Myocyte (in vitro differentiated cells): Measurements from ENCODE around the gene PROSER3. TPM values are rescaled to one million over a fixed set of nuclear protein-coding genes. Genes with fewer than 3 reads are reported as not detected.
A peak's percentile ranks its signal among the peaks of the same experiment; 100 is the strongest.
"Not testable (repeated sequence)": the region's sequence is repeated elsewhere in the genome, so short reads cannot be mapped to it uniquely, and the experiment has no call there.

ENCODE experiments used
- DNase-seq: peaks from one replicate; pipeline ENCODE4 v3.0.0-alpha.2; 2012; ENCODE audit warnings: low read depth
- total RNA-seq: library from RNA; depleted of rRNA; stranded (reverse); fragments of >200 nt; gene quantifications from 2 replicates; pipeline ENCODE4 v1.2.3, GENCODE V29; 2014

PROSER3 gene
- total RNA-seq, 1 donor from 2014 or later: 3.2 TPM

DNA sequence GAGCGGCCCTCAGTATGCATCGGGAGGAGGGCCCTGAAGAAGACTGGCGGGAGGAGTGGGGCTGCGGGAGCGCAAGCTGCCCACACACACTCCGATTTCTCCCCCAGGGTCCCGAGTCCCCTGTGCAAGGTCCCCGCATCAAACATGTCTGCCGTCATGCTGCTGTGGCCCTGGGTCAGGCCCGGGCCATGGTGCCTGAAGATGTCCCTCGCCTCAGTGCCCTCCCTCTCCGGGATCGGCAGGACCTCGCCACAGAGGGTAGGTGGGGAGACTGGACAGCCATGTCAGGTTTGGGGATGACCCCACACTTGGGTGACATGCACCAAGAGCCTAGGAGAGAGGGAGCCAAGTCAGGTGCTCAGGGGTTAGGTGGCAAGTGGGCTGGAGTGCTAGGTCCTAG is 35.5 kb upstream of the PROSER3 start:
- DNase-seq: no peak

DNA sequence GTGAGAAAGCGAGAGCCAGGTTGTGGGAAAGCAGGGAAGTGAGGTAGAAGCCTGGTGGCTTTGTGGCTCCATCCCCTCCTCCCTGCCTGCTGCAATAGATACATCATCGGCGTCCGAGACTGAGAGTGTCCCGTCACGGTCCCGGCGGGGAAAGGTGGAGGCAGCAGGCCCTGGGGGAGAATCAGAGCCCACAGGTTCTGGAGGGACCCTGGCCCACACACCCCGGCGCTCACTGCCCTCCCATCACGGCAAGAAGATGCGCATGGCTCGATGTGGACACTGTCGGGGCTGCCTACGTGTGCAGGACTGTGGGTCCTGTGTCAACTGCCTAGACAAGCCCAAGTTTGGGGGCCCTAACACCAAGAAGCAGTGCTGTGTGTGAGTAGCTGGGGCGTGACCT is 35.1 kb upstream of the PROSER3 start:
- no peak for DNase-seq

DNA sequence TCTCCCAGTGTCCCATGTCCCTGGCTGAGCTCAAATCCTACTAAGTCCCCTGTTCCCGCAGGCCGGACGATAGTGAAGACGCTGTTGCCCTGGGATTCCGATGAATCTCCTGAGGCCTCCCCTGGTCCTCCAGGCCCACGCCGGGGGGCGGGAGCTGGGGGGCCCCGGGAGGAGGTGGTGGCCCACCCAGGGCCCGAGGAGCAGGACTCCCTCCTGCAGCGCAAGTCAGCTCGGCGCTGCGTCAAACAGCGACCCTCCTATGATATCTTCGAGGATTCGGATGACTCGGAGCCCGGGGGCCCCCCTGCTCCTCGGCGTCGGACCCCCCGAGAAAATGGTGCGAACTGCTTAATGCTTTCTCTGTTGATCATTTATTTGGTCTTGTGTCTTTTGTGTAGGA is 34.3 kb upstream of the PROSER3 start:
- no peak for DNase-seq

DNA sequence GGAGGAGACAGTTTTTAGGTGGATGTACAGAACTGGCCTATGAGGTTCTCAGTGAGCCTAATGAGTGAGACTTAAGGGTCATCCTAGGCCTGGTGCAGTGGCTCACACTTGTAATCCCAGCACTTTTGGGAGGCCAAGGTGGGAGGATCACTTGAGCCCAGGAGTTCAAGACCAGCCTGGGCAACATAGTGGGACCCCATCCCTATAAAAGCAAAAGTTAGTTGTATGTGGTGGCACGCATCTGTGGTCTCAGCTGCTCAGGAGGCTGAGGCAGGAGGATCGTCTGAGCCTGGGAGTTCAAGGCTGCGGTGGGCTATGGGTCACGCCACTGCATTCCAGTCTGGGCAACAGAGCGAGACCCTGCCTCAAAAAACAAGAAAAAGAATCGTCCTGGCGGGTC is 33.8 kb upstream of the PROSER3 start:
- not testable (repeated sequence) for DNase-seq

DNA sequence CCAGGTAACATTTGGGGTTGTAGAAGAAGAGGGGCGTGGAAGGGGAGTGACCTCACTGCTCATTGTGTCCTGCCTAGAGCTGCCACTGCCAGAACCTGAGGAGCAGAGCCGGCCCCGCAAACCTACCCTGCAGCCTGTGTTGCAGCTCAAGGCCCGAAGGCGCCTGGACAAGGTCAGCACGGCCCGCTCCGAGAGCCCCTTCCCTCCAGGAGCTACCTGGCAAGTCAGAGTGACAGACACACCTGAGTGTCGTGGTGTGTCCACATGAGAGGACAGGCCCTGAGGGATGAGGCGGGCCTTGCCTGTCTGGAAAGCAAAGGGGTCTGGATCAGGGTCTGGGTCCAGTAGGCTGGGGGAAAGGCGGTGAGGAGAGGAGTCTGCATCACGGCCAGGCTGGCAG is 33.4 kb upstream of the PROSER3 start:
- DNase-seq: no peak

DNA sequence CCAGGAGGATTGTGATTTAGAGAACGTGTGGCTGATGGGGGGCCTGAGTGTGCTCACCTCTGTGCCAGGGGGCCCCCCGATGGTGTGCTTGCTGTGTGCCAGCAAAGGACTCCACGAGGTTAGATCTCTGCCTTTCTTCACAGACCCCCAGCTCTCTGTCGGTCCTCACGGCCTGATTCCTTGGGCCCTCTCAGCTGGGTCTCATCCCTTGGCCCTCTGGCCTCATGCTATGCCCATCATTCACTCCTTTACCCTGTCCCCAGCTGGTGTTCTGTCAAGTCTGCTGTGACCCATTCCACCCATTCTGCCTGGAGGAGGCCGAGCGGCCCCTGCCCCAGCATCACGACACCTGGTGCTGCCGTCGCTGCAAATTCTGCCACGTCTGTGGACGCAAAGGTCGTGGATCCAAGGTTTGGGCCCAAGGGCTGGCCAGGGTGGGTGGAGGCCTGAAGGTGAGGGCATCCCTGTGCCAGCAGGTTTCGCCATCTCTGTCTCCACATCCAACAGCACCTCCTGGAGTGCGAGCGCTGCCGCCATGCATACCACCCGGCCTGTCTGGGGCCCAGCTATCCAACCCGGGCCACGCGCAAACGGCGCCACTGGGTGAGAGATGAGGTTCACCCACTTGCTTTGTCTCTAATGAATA is 32.6 kb upstream of the PROSER3 start:
- no peak for DNase-seq

DNA sequence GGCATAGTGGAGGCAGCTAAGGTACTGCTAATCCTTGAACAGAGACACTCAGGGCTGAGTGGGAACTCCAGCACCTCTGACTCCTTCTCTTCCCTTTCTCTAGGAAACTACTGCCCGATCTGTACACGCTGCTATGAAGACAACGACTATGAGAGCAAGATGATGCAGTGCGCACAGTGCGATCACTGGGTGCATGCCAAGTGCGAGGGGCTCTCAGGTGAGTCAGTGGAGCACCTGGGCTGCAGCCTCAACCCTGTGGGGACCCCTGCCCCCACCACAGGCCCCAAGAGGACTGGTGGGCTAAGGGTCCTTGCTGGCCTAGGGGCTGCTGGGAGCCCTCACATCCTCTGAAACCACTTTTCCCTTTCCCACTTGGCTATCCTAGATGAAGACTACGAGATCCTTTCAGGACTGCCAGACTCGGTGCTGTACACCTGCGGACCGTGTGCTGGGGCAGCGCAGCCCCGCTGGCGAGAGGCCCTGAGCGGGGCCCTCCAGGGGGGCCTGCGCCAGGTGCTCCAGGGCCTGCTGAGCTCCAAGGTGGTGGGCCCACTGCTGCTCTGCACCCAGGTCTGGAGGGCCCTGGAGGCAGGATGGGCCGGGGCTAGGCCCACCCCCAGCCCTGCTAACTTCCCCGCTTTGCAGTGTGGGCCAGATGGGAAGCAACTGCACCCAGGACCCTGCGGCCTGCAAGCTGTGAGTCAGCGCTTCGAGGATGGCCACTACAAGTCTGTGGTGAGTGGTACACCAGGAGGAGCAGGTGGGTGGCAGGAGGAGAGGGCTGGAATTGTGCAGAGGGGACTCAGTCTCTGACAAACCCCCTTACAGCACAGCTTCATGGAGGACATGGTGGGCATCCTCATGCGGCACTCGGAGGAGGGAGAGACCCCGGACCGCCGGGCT is 30.7 kb upstream of the PROSER3 start:
- DNase-seq: peak; percentile 62

DNA sequence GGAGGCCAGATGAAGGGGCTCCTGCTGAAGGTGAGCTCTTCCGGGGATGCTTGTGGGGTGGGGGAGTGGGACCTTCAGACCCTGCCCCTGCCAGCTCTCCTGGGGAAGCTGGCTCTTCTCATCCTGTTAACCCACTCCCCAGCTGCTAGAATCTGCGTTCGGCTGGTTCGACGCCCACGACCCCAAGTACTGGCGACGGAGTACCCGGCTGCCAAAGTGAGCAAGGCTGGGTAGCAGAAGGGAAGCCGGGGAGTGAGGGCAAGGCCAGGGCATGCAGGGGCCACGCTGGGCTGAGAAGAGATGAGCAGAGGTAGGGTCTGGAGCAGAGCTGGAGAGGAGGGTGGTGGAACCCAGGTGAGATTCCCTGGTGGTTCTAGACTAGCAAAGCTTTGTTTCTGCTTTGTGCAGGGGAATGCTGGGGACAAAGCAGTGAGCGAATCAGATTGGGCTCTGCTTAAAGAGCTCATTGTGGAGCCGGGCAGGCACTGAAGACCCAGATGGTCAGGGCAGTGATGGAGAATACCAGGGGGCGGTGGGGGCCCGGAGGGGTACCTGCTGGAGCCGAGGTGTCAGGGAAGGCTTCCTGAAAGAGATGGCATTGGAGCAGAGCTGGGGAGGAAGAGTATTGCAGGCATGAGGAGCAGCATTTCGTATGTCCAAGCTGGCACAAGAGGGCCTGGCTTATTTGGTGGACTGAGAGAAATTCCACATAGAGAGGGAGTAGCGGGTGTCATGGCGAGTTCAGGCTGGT is 29.8 kb upstream of the PROSER3 start:
- no peak for DNase-seq

DNA sequence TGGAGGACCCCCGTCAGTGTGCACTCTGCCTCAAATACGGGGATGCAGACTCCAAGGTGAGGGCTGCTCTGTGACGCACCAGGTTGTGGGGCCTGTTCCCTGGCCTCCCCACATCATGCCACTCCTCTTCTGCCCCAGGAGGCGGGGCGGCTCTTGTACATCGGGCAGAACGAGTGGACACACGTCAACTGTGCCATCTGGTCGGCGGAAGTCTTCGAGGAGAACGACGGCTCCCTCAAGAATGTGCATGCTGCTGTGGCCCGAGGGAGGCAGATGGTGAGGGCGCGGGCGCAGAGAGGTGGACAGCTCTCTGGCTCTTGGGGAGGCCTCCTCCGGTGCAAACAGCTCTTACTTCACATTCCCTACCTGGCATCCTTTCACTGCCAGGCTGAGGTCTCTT is 29.0 kb upstream of the PROSER3 start:
- DNase-seq: no peak

DNA sequence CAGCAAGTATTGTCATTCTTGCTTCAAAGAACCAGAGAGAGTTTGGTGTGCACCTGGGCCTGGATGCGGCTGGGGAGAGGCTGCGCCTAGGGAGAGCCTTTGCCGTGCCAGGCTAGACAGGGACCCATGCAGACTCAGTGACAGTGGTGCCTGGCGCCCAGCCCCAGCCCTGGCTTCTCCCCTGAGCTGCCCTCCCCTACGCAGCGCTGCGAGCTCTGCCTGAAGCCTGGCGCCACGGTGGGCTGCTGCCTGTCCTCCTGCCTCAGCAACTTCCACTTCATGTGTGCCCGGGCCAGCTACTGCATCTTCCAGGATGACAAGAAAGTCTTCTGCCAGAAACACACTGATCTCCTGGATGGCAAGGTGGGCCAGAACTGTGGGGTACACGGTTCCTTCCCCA is 28.2 kb upstream of the PROSER3 start:
- no peak for DNase-seq

DNA sequence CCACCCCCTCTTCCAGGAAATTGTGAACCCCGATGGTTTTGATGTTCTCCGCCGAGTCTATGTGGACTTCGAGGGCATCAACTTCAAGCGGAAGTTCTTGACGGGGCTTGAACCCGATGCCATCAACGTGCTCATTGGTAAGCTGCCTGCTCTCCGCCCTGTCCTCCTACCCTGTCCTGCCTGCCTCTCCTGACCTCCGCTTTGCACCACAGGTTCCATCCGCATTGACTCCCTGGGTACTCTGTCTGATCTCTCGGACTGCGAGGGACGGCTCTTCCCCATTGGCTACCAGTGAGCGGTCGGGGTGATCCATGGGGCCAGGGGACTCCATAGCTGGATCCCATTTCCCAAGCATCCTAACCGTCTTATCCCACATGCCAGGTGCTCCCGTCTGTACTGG is 27.6 kb upstream of the PROSER3 start:
- no peak for DNase-seq

DNA sequence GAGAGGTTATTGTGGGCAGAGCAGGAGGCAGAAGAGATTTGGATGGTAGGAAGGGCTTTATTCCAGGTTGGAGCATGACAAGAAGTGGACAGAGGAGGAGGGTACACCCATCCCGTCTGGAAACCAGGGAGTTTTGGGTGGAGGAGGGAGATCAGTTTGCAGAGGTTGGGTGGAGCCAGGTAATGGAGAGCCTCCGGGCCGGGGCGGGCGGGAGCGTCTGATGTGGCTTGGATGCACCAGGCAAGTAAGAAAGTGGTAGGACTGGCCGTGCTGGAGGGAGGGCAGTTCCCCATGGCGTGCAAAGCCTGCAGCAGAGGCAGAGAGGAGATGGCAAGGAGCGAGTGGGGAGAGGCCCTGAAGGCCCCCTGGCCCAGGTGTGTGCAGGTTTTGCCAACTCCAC is 26.6 kb upstream of the PROSER3 start:
- DNase-seq: no peak

DNA sequence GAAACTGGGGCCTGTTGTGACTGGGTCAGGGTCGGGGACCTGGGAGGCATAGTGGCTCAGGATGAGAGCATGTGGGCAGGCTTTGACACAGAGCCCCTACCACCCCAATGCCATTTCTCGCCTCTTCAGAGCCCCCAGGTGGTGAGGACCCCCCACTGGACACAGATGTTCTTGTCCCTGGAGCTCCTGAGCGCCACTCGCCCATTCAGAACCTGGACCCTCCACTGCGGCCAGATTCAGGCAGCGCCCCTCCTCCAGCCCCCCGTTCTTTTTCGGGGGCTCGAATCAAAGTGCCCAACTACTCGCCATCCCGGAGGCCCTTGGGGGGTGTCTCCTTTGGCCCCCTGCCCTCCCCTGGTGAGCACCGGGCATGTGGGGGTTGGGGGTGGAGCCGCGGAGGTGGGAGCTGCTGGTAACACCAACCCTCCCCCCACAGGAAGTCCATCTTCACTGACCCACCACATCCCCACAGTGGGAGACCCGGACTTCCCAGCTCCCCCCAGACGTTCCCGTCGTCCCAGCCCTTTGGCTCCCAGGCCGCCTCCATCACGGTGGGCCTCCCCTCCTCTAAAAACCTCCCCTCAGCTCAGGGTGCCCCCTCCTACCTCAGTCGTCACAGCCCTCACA is 26.1 kb upstream of the PROSER3 start:
- DNase-seq: no peak

DNA sequence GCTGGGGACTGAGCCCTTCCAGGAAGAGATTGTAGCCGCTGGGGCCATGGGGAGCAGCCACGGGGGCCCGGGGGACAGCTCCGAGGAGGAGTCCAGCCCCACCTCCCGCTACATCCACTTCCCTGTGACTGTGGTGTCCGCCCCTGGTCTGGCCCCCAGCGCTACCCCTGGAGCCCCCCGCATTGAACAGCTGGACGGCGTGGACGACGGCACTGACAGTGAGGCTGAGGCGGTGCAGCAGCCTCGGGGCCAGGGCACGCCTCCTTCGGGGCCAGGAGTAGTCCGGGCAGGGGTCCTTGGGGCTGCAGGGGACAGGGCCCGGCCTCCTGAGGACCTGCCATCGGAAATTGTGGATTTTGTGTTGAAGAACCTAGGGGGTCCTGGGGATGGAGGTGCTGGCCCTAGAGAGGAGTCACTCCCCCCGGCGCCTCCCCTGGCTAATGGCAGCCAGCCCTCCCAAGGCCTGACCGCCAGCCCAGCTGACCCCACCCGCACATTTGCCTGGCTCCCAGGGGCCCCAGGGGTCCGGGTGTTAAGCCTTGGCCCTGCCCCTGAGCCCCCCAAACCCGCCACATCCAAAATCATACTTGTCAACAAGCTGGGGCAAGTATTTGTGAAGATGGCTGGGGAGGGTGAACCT is 25.3 kb upstream of the PROSER3 start:
- no peak for DNase-seq

DNA sequence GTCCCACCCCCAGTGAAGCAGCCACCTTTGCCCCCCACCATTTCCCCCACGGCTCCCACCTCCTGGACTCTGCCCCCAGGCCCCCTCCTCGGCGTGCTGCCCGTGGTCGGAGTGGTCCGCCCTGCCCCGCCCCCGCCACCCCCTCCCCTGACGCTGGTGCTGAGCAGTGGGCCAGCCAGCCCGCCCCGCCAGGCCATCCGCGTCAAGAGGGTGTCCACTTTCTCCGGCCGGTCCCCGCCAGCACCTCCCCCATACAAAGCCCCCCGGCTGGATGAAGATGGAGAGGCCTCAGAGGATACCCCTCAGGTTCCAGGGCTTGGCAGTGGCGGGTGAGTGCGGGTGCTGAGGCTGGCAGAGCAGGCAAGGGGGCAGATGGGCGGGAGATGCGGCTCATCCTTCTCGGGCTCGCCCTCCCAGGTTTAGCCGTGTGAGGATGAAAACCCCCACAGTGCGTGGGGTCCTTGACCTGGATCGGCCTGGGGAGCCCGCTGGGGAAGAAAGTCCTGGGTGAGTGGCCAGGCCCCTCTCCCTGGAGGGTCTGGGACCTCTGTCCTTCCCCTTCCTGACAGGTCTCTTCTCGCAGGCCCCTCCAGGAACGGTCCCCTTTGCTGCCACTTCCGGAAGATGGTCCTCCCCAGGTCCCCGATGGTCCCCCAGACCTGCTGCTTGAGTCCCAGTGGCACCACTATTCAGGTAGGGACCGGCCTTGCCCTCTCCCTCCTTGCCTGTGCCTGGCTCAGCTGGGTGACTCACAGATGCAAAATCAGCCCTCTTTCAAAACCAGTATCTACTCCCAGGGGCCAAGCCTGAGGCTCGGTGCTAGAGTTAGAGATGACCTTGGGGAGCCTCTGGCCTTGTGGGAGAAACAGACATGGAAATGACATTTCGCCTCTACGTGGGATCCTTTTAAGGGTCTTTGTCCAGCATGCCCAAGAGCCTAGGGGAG is 24.5 kb upstream of the PROSER3 start:
- no peak for DNase-seq

DNA sequence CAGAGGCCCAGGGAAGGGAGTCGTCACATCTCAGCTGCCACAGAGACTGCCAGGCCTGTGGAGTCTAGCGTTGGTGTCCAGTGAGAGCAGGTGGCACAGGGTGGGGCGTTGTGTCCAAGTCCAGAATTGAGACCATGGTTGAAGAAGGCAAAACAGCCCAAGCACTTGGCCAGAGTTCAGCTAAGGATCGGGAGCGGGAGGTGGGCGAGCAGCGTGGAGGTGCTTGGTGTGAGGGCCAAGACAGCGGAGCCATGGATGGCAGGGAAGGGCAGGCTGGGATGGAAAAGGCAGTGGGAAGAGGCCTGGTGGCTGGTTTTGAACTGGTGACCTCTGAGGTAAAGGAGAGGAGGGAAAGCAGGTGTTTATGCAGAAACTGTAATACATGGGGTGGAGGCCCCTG is 23.7 kb upstream of the PROSER3 start:
- peak; percentile 38 for DNase-seq

DNA sequence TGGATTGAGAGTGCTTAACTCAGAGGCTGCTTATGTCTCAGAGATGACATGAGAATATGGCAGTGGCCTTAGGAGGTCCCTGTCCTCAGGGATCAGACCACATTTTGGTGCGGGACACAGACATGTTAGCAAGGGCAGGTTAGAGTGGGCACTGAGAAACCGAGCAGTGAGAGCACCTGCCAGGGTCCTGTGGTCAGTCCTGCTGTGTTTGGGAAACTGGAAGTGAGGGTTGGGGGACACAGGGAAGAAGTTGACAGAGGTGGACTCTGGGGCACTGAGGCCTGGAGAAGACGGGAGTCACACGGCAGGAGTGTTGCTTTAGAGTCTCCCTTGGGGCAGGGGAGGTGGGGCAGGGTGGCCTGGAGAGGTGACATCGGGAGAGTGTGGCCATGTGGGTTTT is 23.1 kb upstream of the PROSER3 start:
- no peak for DNase-seq

DNA sequence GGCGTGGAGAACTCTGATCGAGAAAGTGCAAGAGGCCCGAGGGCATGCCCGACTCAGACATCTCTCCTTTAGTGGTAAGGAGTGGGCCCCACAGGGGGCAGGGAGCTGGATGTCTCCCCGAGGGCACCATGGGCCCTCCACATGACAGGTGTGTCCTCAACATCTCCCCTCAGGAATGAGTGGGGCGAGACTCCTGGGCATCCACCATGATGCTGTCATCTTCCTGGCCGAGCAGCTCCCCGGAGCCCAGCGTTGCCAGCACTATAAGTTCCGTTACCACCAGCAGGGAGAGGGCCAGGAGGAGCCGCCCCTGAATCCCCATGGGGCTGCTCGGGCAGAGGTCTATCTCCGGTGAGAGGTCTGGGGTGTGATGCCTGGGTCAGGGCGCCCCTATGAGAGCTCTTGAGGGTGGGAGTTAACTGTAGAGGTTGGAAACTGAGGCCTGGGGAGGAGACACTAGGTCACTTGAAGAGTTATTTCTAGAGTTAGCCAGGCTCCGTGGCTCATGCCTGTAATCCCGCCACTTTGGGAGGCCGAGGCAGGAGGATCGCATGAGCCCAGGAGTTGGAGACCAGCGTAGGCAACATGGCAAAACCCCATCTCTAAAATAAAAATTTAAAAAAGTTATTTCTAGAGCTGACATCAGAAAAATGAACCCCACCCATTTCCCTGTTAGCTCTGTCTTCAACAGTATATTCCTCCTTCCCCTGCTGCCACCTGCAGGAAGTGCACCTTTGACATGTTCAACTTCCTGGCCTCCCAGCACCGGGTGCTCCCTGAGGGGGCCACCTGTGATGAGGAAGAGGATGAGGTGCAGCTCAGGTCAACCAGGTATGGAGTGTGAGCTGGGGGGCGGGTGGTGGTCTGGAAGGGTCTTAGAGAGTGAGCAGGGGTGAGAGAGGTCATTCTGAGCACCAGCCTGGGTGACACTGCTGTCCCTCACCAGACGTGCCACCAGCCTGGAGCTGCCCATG is 20.8 kb upstream of the PROSER3 start:
- no peak for DNase-seq
